ENCODE results near the gene PCSK4. TPM values are rescaled to one million over a fixed set of nuclear protein-coding genes. Genes with fewer than 3 reads are reported as not detected.
A peak's percentile ranks its signal among the peaks of the same experiment; 100 is the strongest.

Gene PCSK4
- total RNA-seq, 3 donors from 2014 or later = 0.46 to 0.50 (median 0.49) TPM

DNA sequence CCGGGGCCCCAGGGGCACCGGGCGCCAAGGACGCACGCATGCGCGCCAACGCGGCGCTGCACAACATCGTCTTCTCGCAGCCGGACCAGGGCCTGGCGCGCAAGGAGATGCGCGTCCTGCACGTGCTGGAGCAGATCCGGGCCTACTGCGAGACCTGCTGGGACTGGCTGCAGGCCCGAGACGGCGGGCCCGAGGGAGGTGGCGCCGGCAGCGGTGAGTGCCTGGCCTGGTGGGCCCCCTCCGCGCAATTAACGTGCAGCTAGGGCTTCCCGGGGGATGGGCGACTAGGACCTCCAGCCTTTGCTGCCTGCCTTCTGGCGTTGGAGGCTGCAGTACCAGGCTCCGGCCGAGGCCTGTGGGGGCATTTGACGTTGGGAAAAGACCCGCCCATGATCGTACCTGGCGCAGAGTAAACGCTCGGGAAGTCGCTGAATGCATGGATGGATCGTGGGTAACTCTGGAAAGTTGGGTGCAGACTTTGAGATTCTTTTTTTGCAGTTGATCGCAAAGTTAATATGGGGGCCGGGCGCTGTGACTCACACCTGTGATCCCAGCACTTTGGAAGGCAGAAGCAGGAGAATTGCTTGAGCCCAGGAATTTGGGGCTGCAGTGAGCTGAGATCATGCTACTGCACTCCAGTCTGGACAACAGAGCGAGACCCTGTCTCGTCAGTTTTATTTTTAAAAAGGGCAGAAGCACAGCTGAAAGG, 33.0 kb downstream of the PCSK4 start:
- ATAC-seq = no peak
- H3K9me3 Mint-ChIP-seq = no peaks in the 10 kb centered on the region
- H3K36me3 Mint-ChIP-seq (ENCODE audit: insufficient read depth) = no peaks in the 10 kb centered on the region
- peaks cover 49% of the 10 kb centered on the region for H3K27me3 Mint-ChIP-seq (ENCODE audit: low read depth)
- H3K4me1 Mint-ChIP-seq (ENCODE audit: low read depth) = peaks cover 11% of the 10 kb centered on the region
- no peak for DNase-seq
- no peak overlapping the region for H3K4me3 Mint-ChIP-seq

DNA sequence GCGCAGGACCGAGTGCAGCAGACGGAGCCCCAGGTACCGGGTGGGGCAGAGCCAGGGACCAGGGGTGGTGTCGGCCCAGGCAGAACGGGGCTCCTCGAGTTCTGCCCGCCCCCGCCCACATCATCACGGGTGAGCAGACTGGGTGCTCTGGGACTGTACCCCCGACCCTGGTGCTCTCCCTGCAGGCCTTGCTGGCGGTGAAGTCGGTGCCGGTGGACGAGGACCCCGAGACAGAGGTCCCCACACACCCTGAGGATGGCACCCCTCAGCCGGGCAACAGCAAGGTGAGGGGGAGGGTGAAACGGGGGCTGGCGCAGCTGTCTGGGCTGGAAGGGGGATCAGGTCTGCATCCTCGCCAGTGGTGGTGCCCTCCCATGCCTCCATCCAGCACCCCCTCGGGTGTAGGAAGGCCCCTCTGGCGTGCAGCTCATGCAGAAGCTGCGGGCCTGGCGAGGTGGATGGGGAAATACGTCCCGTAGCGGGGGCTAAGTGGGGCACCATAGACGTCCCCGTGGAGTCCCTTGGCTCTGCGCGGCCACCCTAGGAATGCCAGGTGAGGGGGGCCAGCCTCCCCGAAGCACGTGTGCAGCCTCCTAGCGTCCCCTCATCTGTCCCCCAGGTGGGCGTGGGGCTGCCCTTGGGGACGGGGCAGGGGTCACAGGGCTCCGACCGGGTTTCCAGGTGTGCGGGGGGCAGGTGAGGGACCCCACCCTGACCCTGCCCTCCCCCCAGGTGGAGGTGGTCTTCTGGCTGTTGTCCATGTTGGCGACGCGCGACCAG, 33.8 kb downstream of the PCSK4 start:
- Mint-ChIP-seq H3K9me3 (no peaks in the 10 kb centered on the region), H3K4me3 (no peak overlapping the region)
- ATAC-seq = no peak

DNA sequence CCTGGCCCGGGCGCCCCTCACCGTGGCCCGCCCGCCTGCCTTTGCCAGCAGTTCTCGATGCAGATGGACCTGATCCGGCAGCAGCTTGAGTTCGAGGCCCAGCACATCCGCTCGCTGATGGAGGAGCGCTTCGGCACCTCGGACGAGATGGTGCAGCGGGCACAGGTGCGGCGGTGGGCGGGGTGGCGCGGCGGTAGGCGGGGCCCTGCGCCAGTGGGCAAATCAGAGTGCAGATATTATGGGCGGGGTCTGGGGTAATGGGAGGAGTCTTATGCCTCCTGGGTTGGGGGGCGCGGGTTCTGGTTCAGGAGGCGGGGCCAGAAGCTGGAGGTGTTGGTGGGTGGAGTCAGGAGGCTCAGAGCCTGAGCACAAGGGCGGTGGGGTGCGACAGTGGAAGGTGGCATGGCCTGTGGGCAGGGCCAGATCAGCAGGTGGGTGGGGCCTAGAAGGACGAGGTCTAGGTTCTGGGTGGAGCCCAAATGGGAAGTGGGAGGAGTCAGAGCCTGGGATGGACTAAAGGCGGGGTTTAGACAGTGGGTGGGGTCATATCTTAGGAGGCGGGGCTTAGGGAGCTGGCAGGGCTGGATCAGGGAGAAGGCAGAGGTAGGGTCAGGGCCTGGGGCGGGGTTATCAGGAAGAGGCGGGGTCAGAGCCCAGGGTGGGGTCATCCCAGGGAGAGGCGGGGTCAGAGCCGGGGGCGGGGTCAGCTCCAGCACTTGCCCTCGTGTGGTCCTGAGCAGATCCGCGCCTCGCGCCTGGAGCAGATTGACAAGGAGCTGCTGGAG, 34.6 kb downstream of the PCSK4 start:
- Mint-ChIP-seq H3K4me3 (peak overlapping the region; percentile 11), H3K36me3 (ENCODE audit: insufficient read depth) (no peaks in the 10 kb centered on the region), H3K4me1 (ENCODE audit: low read depth) (peaks cover 14% of the 10 kb centered on the region), H3K27me3 (ENCODE audit: low read depth) (peaks cover 63% of the 10 kb centered on the region), H3K9me3 (no peaks in the 10 kb centered on the region)
- ATAC-seq = peak; percentile 69 to 71
- no peak for DNase-seq

More for the DNA sequence above, 33.8 kb downstream of the PCSK4 start:
- no peak for DNase-seq
- Mint-ChIP-seq H3K4me1 (ENCODE audit: low read depth) (peaks cover 11% of the 10 kb centered on the region), H3K27me3 (ENCODE audit: low read depth) (peaks cover 55% of the 10 kb centered on the region), H3K36me3 (ENCODE audit: insufficient read depth) (no peaks in the 10 kb centered on the region)

DNA sequence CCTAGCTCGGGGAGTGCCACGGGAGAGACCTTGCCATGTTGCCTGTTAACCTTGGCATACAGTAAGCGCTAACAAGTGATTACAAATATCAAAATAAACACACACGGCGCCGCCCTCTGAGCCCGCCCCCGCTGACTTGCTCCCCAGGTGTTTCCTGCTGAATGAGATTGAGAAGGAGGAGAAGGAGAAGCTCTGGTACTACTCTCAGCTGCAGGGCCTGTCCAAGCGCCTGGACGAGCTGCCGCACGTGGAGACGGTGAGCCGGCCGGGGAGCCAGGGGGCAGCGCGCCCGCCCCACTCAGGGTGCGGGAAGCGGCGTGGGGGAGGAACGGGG, 35.2 kb downstream of the PCSK4 start:
- ATAC-seq = no peak
- no peak for DNase-seq
- H3K4me3 Mint-ChIP-seq = no peak overlapping the region

DNA sequence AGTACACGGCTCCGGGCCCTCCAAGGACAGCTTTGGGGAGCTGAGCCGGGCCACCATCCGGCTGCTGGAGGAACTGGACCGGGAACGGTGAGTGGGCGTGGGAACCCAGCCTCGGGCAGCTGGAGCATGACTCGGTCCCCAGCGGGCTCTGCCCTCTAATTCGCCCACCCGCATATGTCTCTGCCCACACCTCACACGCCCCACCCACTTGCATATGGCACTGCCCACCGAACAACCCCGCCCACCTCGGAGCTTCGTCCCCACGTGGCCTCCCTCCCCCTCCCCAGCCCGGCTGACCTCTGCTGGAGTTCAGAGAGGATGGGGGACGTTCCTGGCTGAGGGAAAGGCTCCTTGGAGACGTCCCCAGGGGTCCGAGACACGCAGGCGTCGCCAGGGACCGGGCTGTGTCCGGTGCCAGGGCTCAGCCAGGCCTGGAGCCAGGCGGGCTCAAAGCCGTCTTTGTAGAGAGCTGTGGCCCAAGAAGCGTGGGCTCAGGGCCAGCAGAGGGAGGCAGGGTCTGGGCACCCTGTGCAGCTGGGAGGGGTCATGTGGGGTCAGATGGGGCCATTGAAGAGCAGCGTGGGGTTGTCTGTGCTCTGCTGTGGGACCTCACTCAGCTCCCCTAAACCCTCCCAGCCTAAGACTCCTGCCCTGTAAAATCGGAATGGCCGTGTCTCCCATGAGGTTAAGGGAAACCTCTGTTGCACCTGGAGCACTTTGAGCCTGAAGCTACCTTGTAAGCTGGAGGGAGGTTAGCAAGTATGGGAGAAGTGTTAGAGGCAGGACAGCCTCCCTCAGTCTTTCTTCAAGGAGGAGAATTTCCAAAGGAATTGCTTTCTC, 36.4 kb downstream of the PCSK4 start:
- H3K27me3 Mint-ChIP-seq (ENCODE audit: low read depth) = peaks cover 64% of the 10 kb centered on the region
- peaks cover 1% of the 10 kb centered on the region for H3K36me3 Mint-ChIP-seq (ENCODE audit: insufficient read depth)
- ATAC-seq (no peak), DNase-seq (no peak)
- peaks cover 18% of the 10 kb centered on the region for H3K4me1 Mint-ChIP-seq (ENCODE audit: low read depth)
- H3K4me3 Mint-ChIP-seq = no peak overlapping the region
- H3K9me3 Mint-ChIP-seq = no peaks in the 10 kb centered on the region

More for the DNA sequence above, 35.2 kb downstream of the PCSK4 start:
- H3K4me1 Mint-ChIP-seq (ENCODE audit: low read depth) = peaks cover 16% of the 10 kb centered on the region
- peaks cover 67% of the 10 kb centered on the region for H3K27me3 Mint-ChIP-seq (ENCODE audit: low read depth)
- H3K36me3 Mint-ChIP-seq (ENCODE audit: insufficient read depth) = no peaks in the 10 kb centered on the region
- no peaks in the 10 kb centered on the region for H3K9me3 Mint-ChIP-seq

DNA sequence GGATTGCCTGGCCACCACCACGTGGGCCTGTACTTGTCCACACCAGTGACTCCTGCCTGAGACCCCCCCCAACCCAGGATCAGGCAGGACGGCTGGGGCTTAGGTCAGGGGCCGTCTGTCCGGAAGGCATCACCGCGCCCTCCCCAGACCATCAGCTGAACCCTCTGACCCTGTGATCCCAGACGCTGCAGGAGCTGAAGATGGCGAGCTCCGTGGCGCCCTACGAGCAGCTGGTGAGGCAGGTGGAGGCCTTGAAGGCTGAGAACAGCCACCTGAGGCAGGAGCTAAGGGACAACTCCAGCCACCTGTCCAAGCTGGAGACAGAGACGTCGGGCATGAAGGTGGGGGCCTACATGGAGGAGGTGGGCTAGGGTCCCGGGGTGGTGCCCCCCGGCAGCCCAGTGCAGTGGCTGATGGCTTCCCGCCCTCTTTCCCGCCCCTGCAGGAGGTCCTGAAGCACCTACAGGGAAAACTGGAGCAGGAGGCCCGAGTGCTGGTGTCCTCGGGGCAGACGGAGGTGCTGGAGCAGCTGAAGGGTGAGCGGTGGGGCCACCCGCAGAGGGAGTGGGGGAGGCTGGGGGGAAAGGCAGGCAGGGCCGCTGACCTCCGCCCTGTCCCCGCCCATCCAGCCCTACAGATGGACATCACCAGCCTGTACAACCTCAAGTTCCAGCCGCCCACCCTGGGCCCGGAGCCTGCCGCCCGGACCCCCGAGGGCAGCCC, 37.2 kb downstream of the PCSK4 start:
- ATAC-seq (no peak), DNase-seq (no peak)
- no peak overlapping the region for H3K4me3 Mint-ChIP-seq
- H3K36me3 Mint-ChIP-seq (ENCODE audit: insufficient read depth) = peaks cover 1% of the 10 kb centered on the region
- no peaks in the 10 kb centered on the region for H3K9me3 Mint-ChIP-seq
- peaks cover 64% of the 10 kb centered on the region for H3K27me3 Mint-ChIP-seq (ENCODE audit: low read depth)
- peaks cover 20% of the 10 kb centered on the region for H3K4me1 Mint-ChIP-seq (ENCODE audit: low read depth)

DNA sequence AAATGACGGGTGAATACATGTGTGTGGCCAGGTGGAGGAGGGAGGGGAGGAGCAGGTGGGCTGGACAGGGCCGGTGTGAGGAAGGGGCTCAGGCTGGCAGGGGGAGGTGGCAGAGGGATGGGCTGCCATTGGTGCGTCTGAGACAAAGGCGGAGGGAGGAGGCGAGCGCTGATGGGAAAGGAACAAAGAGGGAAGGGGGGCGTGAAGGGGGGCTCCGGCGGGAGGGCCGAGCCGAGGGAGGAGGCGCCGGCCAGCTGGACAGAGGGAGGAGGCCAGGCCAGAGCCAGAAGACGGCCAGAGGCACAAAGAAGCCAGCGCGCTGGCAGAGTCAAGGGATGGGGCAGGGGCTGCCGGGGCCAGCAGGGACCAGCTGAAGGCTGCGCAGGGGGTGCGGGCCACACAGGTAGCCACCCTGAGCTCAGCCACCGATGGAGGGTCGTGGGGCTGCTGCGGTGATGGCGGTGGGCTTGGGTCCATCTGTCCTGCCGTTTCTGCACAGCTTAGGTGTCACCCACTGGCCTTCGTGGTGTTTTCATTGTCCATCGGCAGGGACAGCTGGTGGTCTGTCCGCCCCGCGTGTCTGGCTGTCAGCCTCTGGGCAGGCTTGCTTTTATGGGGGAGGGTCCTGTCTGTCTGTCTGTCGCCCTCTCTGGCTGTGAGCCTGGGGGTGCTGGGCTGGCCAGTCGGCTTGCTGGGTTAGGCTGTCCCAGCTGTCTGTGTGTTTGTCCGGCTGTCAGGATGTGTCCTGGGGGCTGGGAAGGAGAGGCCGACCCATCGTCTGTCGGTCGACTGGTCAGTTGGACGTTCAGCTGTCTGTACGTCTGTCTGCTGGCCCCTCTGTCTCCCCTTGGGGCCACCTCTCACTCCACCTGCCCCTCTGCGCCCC, 38.0 kb downstream of the PCSK4 start:
- ATAC-seq = no peak
- H3K9me3 Mint-ChIP-seq = no peaks in the 10 kb centered on the region
- peaks cover 66% of the 10 kb centered on the region for H3K27me3 Mint-ChIP-seq (ENCODE audit: low read depth)
- H3K4me1 Mint-ChIP-seq (ENCODE audit: low read depth) = peaks cover 20% of the 10 kb centered on the region
- H3K36me3 Mint-ChIP-seq (ENCODE audit: insufficient read depth) = peaks cover 1% of the 10 kb centered on the region
- no peak overlapping the region for H3K4me3 Mint-ChIP-seq
- no peak for DNase-seq

DNA sequence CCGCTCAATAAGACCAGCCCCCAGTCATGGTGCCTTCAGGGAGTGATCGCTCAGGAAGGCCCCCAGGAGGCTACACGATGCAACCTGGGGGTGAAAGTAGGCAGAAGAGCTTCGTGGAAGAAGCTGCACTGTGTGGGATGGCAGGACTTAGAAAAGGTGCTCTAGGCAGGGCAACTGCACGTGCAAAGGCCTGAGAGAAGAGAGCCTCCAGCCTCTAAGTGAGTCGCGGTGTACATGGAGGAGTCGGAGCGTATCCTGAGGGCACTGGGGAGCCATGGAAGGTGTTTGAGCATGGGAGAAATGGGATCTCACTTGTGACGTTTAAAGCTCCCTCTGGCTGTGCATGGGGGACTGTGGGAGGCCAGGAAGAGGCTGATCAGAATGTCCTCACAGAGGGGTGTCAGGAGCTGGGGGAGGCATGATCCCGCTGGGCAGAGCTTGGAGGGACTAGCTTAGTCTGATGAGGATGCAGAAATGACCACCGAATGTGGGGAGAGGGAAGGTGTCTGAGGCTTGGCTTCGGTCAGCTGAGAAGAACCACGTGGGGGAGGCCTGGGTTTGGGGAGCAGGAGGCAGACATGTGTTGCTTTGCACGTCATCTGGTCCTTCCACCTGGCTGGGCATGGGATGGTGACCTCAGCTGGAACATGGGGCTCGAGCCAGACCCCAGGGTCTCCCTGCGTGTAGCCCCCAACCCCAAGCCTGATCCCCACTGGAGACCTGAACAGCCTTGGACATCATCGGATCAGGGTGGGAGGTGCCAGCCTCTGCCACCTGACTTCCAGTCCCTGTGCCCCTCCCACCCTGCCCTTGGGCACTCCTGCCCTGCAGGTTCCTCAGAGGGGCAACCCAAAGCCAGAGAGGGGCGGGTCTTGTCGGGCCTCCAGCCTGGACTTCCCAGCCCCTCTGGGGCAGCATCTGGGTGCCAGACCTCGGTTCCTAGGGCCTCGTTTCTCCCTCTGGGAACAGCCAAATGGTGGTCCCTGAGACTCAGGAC, 39.1 kb downstream of the PCSK4 start:
- ATAC-seq (no peak), DNase-seq (no peak)
- peaks cover 22% of the 10 kb centered on the region for H3K4me1 Mint-ChIP-seq (ENCODE audit: low read depth)
- peaks cover 70% of the 10 kb centered on the region for H3K27me3 Mint-ChIP-seq (ENCODE audit: low read depth)
- H3K9me3 Mint-ChIP-seq = no peaks in the 10 kb centered on the region
- peaks cover 1% of the 10 kb centered on the region for H3K36me3 Mint-ChIP-seq (ENCODE audit: insufficient read depth)
- peak overlapping the region; percentile 5 for H3K4me3 Mint-ChIP-seq

DNA sequence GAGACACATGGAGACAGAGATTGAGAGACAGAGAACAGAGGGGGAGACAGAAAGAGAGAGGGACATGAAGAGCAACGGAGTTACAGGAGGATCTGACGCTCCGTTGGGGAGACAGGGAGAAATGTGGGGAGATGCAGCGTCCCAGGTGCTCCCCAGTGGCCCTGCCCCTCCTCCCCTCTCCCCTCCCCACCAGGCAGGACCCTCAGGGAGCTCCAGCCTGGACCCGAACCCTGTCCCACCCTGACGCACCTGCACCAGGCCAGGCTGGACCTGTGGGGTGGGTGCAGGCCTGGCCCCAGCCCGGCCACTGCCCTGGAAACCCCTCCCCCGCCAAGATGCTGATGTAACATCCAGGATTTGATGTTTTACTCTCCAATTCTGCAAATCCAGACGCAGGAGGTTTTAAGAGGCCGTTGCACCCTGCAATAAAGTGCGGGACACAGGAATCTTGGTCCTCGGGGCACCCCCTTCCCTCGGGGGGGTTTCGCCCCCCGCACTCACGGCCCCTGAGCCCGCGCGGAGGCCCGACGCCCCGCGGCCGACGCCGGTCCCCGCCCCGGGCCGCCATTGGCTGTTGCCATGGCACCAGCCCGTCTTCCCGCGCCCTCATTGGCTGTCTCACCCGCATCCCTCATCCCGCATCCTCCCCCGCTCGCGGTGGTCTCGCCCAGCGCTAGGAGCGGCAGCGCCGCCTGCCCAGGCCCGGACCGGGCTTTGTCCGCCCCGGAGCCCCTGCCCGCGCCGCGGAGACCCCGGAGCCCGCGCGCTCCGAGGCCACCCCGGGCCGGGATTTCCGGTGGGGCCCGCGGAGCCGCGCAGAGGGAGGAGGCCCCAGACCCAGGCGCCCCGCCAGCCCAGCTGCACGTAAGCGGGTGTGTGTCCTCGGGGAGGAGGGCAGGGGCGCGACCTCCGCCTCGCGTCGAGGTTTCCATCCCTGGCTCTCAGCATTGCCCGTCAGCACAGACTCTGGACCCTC, 40.4 kb downstream of the PCSK4 start, which contains the start of gene APC2:
TSS of gene APC2 (plus strand) at position 655 of the 976 bp plus-strand sequence. CDS start 2,881 bp downstream, outside the sequence.
- peak; percentile 26 to 35 for ATAC-seq
- peaks cover 62% of the 10 kb centered on the region for H3K27me3 Mint-ChIP-seq (ENCODE audit: low read depth)
- no peaks in the 10 kb centered on the region for H3K9me3 Mint-ChIP-seq
- peak within 1 kb of the TSS; percentile 5 for H3K4me3 Mint-ChIP-seq
- H3K36me3 Mint-ChIP-seq (ENCODE audit: insufficient read depth) = peaks cover 1% of the 10 kb centered on the region
- peaks cover 19% of the 10 kb centered on the region for H3K4me1 Mint-ChIP-seq (ENCODE audit: low read depth)
- DNase-seq = no peak

DNA sequence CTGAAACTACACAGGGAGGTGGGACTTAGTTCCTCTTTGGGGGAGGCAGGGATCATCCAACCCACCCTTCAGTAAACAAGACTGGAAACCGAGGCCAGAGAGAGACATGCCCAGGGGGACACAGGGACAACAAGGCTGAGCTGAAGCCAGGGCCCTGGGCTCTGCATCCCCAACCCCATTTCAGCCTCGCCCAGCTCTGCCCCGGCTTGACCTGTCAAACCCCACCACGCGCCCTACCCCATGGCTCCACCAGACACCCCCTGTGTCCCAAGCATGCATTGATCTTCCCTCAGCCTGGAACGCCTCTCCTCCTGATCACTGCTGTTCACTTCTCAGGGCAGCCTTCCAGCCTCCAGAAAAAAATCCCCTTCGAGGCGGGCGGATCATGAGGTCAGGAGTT, 42.2 kb downstream of the PCSK4 start:
- Mint-ChIP-seq H3K4me1 (ENCODE audit: low read depth) (peaks cover 18% of the 10 kb centered on the region), H3K27me3 (ENCODE audit: low read depth) (peaks cover 52% of the 10 kb centered on the region), H3K4me3 (no peak overlapping the region), H3K36me3 (ENCODE audit: insufficient read depth) (peaks cover 1% of the 10 kb centered on the region), H3K9me3 (no peaks in the 10 kb centered on the region)
- DNase-seq (no peak), ATAC-seq (no peak)

DNA sequence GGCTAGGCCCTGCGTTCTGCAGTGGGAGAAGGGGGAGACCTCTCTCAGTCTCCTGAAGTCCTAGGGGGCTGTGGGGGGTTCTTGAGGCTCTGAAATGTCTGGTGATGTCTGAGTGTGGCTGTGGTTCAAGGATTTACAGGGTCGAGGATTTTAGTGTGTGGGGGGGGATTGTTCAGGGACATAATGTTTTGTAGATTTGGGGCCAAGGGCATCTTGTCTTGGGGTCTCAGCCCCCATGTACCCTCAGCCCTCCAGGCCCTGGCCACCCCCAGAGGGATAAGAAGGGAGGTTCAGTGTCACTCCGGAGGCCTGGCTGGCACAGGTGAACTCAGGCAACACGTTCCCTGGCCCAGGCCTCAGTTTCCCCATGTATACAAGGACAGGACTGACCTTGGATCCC, 42.6 kb downstream of the PCSK4 start:
- H3K4me1 Mint-ChIP-seq (ENCODE audit: low read depth) = peaks cover 20% of the 10 kb centered on the region
- ATAC-seq = no peak
- no peak overlapping the region for H3K4me3 Mint-ChIP-seq
- H3K27me3 Mint-ChIP-seq (ENCODE audit: low read depth) = peaks cover 47% of the 10 kb centered on the region
- no peak for DNase-seq
- H3K9me3 Mint-ChIP-seq = no peaks in the 10 kb centered on the region
- H3K36me3 Mint-ChIP-seq (ENCODE audit: insufficient read depth) = peaks cover 4% of the 10 kb centered on the region

Measured in activated T-cell treated with anti-CD3 and anti-CD28 coated beads, Interleukin-2, amount 50 U/mL, for 4 hours (primary cell).